Activated T-cell treated with anti-CD3 and anti-CD28 coated beads, Interleukin-2, amount 50 U/mL, for 72 hours (primary cell): ENCODE data around the gene QKI. TPM values are rescaled to one million over a fixed set of nuclear protein-coding genes. Genes with fewer than 3 reads are reported as not detected.

ENCODE experiments used
- ATAC-seq, 2 donors: fragments of 150-1000 bp; cut with Tn5 transposase; replicated peaks in 1 of 2; 2 replicates each; pipeline ENCODE4 v1.10.0; 2021; ENCODE audit warnings: moderate library complexity in 2 of 2, mild to moderate bottlenecking in 1 of 2
- DNase-seq, 2 donors: peaks; one replicate each; pipeline ENCODE4 v3.0.0; 2021 to 2022; ENCODE audit warnings: mixed read lengths in 1 of 2
- H3K27ac Mint-ChIP-seq: one replicate; pipeline ENCODE4 v1.8.0; 2022; ENCODE audit warnings: mild to moderate bottlenecking, moderate library complexity, mixed read lengths
- H3K27me3 Mint-ChIP-seq: one replicate; pipeline ENCODE4 v1.8.0; 2022; ENCODE audit warnings: low read depth, mixed read lengths
- H3K36me3 Mint-ChIP-seq, 2 donors: one replicate each; pipeline ENCODE4 v1.8.0; 2022; ENCODE audit warnings: mixed read lengths in 2 of 2, mild to moderate bottlenecking in 1 of 2; ENCODE audit not compliant: insufficient read depth in 2 of 2
- H3K4me1 Mint-ChIP-seq: one replicate; pipeline ENCODE4 v1.8.0; 2022; ENCODE audit warnings: low read depth, mixed read lengths
- H3K4me3 Mint-ChIP-seq, 2 donors: one replicate each; pipeline ENCODE4 v1.8.0; 2022; ENCODE audit warnings: mild to moderate bottlenecking in 2 of 2, mixed read lengths in 2 of 2, moderate library complexity in 2 of 2
- H3K9me3 Mint-ChIP-seq, 2 donors: one replicate each; pipeline ENCODE4 v1.8.0; 2022; ENCODE audit warnings: mixed read lengths in 2 of 2
- total RNA-seq, 2 donors: library from RNA; stranded (reverse); gene quantifications; one replicate each; pipeline ENCODE4 v1.2.3, GENCODE V29; 2022

Gene QKI
- total RNA-seq, 2 donors from 2014 or later: 62.0 to 64.2 TPM

DNA sequence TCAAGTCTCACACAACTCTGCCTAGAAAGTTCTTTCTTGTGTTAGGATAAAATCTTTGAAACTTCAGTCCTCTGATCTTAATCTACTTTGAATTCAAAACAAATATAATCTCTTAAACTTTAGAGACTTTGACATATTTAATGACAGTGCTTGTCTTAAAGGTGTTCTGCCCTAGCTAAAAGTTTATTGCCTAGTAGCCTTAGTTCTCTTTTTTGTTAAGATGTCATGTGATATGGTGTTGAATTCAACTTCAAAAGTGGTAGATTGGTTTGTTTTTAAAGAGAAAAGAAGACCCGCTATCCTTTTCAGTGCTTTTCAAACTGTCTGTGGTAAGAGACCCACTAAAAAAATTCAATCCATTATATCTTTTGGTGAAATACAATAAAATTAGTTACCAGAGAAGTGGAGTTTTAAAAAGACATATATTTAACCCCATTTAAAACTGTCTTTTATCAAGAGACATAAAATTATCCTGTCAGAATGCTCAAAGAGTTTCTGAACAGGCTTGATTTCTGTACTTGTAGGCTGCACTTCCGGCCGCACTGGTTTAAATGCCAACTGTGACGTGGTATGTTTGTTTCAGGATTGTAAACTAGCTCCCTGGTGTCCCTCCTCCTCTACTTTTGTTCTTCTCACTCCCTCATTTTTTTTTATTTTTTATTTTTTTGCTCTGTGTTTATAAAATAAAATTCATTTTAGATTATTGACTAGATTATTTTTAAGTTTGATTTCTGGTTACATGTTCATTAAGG is 76.5 kb downstream of the QKI start:
- no peaks in the 10 kb centered on the region for H3K27me3 Mint-ChIP-seq
- H3K4me3 Mint-ChIP-seq: peak overlapping the region; percentile 33 to 68
- H3K36me3 Mint-ChIP-seq: peaks cover 0 to 2% of the 10 kb centered on the region in 2 donors
- H3K27ac Mint-ChIP-seq: peak overlapping the region; percentile 42
- peak in 1 of 2 donors; percentile 9 for DNase-seq
- H3K4me1 Mint-ChIP-seq: peaks cover 41% of the 10 kb centered on the region
- no peak for ATAC-seq
- peaks cover 0 to 2% of the 10 kb centered on the region in 2 donors for H3K9me3 Mint-ChIP-seq

DNA sequence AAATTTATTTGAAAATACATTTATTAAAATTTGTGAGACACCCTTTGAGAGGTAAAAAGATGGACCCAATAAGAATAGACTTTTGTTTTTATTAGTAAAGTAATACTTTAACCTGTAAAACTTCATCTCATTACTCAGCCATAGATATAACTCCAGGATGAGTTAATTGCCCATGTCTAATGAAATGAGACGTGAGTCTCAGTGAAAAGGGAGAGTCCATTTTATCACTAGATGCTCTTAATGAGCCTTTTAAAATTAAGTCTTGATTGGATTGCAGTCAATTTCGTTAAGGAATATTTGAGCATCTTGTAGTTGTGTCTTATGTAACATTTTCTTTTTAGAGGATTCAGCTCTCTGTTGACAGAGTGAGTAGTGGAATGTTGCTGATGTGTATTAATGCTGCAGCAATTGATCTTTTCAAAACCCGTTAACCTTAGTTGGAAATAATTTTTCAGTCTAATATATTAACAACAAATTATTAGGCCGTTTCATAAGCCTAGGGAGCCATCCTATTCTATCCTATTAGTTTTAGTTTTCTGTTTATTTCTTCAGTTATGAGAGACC is 77.3 kb downstream of the QKI start:
- H3K27me3 Mint-ChIP-seq: no peaks in the 10 kb centered on the region
- peaks cover 0 to 2% of the 10 kb centered on the region in 2 donors for H3K36me3 Mint-ChIP-seq
- H3K4me3 Mint-ChIP-seq: no peak overlapping the region
- ATAC-seq (no peak), DNase-seq (no peak)
- no peak overlapping the region for H3K27ac Mint-ChIP-seq
- H3K4me1 Mint-ChIP-seq: peaks cover 39% of the 10 kb centered on the region
- H3K9me3 Mint-ChIP-seq: peaks cover 0 to 2% of the 10 kb centered on the region in 2 donors

DNA sequence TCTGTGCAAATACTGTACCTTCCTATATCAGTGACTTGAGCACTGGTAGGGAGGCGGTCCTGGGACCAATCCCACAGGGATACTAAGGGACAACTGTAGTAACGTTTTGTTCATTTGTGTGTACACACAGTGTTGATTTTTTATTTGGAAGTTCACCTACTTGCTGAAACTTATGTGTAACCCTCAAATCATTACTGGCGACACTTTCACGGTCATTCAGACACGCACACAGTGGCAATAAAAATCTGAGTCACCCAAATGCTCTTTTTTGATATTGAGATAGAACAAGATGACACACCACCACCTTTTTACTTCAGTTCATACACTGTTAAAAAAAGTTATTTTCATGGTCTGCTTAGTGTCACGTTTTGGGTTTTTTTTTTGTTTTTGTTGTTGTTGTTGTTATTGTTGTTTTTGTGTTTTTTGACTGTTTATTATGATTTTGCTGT is 79.8 kb downstream of the QKI start:
- Mint-ChIP-seq H3K4me1 (peaks cover 28% of the 10 kb centered on the region), H3K27me3 (no peaks in the 10 kb centered on the region), H3K36me3 (peaks cover 1 to 4% of the 10 kb centered on the region in 2 donors), H3K9me3 (peaks cover 0 to 2% of the 10 kb centered on the region in 2 donors), H3K4me3 (no peak overlapping the region), H3K27ac (no peak overlapping the region)
- DNase-seq (no peak), ATAC-seq (peak in 1 of 2 donors; percentile 48)

DNA sequence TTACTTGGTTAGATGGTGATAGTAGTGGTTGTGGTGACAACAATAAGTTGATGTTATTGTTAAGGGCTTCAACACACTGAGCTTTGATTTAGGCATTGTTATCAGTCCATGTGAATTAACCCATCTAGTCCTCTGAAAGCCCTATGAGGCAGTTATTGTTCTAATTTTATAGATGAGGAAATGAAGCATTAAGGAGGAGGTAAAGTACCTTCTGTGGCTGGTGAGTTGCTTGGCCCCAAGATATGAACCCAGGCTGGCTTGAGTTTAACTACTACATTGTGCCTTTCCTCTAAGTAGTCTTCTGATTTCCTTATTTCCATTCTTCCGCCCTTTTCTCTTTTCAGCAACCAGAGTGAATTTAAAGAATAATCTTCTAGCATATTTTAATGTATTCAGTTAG is 81.7 kb downstream of the QKI start:
- Mint-ChIP-seq H3K9me3 (peaks cover 0 to 2% of the 10 kb centered on the region in 2 donors), H3K27ac (no peak overlapping the region), H3K27me3 (no peaks in the 10 kb centered on the region), H3K36me3 (peaks cover 3 to 8% of the 10 kb centered on the region in 2 donors), H3K4me3 (no peak overlapping the region), H3K4me1 (peaks cover 9% of the 10 kb centered on the region)
- DNase-seq (no peak), ATAC-seq (no peak)

DNA sequence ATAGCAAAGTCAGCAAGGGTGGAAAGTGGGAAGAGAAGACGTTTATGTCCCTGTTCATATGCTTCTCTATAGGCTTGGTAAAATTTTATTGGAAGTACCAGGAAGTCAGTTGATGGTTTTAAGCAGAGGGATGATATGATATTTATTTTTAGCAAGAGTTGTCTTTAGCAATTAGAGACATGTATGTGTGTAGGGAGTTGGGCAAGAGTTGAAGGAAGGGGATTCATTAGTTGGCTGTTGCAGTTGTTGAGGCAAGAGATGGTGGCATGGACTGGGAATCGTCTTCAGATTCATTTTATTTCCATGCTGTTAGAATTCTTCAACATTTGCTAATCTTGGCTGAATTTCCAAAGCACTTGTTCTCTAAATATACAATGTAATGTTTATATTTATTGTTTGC is 85.6 kb downstream of the QKI start:
- H3K4me3 Mint-ChIP-seq: no peak overlapping the region
- H3K36me3 Mint-ChIP-seq: peaks cover 12 to 18% of the 10 kb centered on the region in 2 donors
- no peak for ATAC-seq
- H3K9me3 Mint-ChIP-seq: peaks cover 1 to 7% of the 10 kb centered on the region in 2 donors
- no peak for DNase-seq
- peaks cover 5% of the 10 kb centered on the region for H3K4me1 Mint-ChIP-seq
- H3K27ac Mint-ChIP-seq: no peak overlapping the region
- no peaks in the 10 kb centered on the region for H3K27me3 Mint-ChIP-seq

DNA sequence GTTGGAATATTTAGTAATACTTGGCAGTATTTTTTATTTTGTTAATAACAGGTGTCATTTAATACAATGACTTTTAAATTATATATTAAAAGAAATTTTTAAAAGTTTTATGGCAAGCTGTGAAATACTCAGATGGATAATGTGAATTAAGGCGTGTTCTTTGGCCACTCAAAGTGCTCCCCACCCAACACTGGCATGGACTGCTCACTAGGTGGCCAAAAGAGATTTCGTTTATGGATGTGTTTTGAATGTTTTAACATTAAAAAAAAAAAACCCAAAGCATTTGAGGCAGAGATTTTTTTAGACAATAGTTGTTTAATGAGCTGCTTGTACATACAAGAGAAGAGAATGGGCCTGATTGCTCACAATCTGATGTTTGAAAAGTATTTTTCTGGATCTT is 86.5 kb downstream of the QKI start:
- ATAC-seq (no peak), DNase-seq (no peak)
- H3K36me3 Mint-ChIP-seq: peaks cover 16 to 25% of the 10 kb centered on the region in 2 donors
- peaks cover 1 to 11% of the 10 kb centered on the region in 2 donors for H3K9me3 Mint-ChIP-seq
- H3K27ac Mint-ChIP-seq: no peak overlapping the region
- H3K27me3 Mint-ChIP-seq: no peaks in the 10 kb centered on the region
- H3K4me1 Mint-ChIP-seq: peaks cover 2% of the 10 kb centered on the region
- H3K4me3 Mint-ChIP-seq: no peak overlapping the region

DNA sequence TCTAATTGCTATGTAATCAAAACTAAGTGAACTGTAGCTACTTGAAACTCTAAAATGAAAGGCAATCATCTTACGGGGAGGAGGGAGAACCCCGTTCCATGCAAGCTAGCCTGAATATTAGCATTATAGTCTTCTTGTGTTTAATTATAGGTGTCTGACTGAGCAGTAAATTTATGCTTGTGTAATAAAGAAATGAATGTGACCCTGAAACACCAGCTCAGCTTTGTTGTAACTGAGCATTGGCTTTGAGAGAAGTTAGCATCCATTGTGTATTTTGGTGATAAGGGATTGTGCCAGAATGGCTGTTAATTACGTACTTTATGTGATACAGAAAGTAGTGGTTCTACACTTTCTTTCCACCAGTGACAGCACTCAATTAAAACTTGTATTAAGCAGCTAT is 86.9 kb downstream of the QKI start:
- Mint-ChIP-seq H3K36me3 (peaks cover 16 to 25% of the 10 kb centered on the region in 2 donors), H3K27ac (no peak overlapping the region), H3K27me3 (no peaks in the 10 kb centered on the region), H3K4me3 (no peak overlapping the region), H3K9me3 (peaks cover 1 to 11% of the 10 kb centered on the region in 2 donors), H3K4me1 (no peaks in the 10 kb centered on the region)
- ATAC-seq: no peak
- DNase-seq: no peak

DNA sequence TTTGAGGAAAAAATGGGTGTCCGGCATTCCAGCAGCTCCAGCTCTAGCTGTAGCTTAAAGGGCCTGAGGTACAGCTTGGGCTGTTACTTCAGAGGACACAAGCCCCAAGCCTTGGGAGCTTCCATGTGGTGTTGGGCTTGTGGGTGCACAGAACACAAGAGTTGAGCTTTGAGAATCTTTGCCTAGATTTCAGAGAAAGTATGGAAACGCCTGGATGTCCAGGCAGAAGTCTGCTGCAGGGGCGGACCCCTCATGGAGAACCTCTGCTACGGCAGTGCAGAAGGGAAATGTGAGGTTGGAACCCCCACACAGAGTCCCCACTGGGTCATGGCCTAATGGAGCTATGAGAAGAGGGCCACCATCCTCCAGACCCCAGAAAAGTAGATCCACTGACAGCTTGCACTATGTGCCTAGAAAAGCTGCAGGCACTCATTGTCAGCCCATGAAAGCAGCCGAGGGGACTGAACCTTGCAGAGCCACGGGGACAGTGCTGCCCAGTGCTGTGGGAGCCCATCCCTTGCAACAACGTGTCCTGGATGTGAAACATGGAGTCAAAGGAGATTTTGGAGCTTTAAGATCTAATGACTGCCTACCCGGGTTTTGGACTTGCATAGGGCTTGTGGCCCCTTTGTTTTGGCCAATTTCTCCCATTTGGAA is 90.6 kb downstream of the QKI start:
- peaks cover 5% of the 10 kb centered on the region for H3K4me1 Mint-ChIP-seq
- H3K36me3 Mint-ChIP-seq: peaks cover 25 to 35% of the 10 kb centered on the region in 2 donors
- peaks cover 11 to 15% of the 10 kb centered on the region in 2 donors for H3K9me3 Mint-ChIP-seq
- no peak overlapping the region for H3K27ac Mint-ChIP-seq
- no peak overlapping the region for H3K4me3 Mint-ChIP-seq
- ATAC-seq (no peak), DNase-seq (no peak)
- no peaks in the 10 kb centered on the region for H3K27me3 Mint-ChIP-seq

DNA sequence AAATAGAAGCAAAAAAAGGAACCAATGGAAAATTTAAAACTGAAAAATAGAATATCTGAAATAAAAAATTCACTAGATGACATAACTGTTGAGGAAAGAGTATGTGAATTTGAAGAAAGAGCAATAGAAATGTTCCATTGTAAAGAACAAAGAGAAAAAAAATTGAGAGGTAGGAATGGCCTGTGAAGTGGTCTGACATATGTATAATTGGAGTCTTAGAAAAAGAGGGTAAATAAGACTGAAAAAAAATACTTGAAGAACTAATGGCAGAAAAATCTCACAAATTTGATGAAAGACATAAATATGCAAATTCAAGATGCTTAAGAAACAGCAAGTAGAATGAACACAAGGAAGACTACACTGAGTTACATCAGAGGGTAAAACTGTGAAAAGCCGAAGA is 93.4 kb downstream of the QKI start:
- H3K27me3 Mint-ChIP-seq: no peaks in the 10 kb centered on the region
- H3K4me3 Mint-ChIP-seq: no peak overlapping the region
- peaks cover 11 to 14% of the 10 kb centered on the region in 2 donors for H3K9me3 Mint-ChIP-seq
- H3K36me3 Mint-ChIP-seq: peaks cover 24 to 35% of the 10 kb centered on the region in 2 donors
- DNase-seq: no peak
- no peak for ATAC-seq
- H3K27ac Mint-ChIP-seq: no peak overlapping the region
- H3K4me1 Mint-ChIP-seq: peaks cover 5% of the 10 kb centered on the region

DNA sequence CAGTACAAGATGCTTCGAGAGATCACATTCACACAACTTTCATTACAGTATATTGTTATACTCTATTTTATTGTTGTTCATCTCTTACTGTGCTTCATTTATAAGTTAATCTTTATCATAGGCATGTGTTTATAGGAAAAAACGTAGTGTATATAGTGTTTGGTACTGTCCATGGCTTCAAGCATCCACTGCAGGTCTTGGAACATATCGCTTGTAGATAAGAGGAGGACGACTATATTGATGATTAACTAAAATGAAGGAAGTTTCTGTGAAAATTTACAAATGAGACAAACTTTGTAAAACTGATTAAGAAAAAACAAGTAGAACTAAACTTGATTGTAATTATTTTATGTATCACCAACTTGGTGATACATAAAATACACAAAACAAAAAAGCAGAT is 98.5 kb downstream of the QKI start:
- DNase-seq (no peak), ATAC-seq (no peak)
- H3K36me3 Mint-ChIP-seq: peaks cover 3 to 4% of the 10 kb centered on the region in 2 donors
- no peaks in the 10 kb centered on the region for H3K27me3 Mint-ChIP-seq
- H3K4me1 Mint-ChIP-seq: peaks cover 19% of the 10 kb centered on the region
- no peak overlapping the region for H3K27ac Mint-ChIP-seq
- H3K4me3 Mint-ChIP-seq: no peak overlapping the region
- H3K9me3 Mint-ChIP-seq: peaks cover 3 to 4% of the 10 kb centered on the region in 2 donors

DNA sequence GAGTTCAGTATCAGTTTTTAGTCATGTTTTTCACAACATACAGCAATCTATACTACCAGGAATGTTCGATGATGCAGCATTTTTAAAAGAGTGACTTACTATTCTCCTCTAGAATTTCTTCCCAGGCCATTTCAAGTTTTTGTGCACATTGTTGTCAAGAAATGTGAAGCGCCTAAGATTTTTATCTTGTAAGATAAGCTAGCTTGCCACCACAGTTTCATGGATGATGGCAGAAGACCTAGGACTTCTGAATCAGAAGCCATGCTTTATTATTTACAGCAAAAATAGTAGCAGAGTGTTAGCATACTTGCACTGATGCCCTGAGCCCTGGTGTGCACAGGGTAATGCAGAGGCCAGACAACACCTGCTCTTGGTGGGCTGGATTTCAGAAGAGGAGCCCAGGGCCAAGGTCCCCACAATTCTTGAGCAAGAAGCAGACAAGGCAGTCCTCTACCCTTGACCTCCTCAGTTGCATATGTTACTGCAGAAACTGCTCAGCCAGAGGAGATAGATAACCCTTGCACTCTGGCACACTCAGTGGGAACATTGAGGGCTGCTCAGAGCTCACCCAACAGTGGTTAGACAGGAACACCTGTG is 99.2 kb downstream of the QKI start:
- Mint-ChIP-seq H3K36me3 (peaks cover 0 to 2% of the 10 kb centered on the region in 2 donors), H3K4me3 (no peak overlapping the region), H3K27me3 (no peaks in the 10 kb centered on the region), H3K4me1 (peaks cover 23% of the 10 kb centered on the region), H3K27ac (no peak overlapping the region), H3K9me3 (peaks cover 0 to 2% of the 10 kb centered on the region in 2 donors)
- ATAC-seq (no peak), DNase-seq (no peak)

DNA sequence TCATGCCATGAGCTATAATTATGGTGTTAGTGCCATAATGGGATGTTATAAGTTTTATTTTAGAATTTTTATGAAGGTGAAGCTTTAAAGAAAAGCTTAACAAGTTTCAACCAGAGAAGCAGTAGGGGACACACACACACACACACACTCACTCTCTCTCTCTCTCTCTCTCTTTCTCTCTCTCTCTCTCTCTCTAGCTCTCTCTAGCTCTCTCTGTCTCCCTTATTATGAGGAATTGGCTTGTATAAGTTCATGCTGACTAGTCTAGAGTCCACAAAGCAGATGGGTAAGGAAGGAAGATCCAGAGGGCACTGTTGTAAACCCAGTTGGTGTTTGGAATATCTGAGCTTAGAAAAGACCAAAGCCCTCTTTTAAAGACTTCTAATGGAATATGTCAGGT is 102.4 kb downstream of the QKI start:
- peaks cover 0 to 2% of the 10 kb centered on the region in 2 donors for H3K36me3 Mint-ChIP-seq
- H3K27me3 Mint-ChIP-seq: no peaks in the 10 kb centered on the region
- ATAC-seq: no peak
- no peak for DNase-seq
- H3K9me3 Mint-ChIP-seq: peaks cover 0 to 2% of the 10 kb centered on the region in 2 donors
- no peak overlapping the region for H3K4me3 Mint-ChIP-seq
- H3K27ac Mint-ChIP-seq: no peak overlapping the region
- peaks cover 34% of the 10 kb centered on the region for H3K4me1 Mint-ChIP-seq

DNA sequence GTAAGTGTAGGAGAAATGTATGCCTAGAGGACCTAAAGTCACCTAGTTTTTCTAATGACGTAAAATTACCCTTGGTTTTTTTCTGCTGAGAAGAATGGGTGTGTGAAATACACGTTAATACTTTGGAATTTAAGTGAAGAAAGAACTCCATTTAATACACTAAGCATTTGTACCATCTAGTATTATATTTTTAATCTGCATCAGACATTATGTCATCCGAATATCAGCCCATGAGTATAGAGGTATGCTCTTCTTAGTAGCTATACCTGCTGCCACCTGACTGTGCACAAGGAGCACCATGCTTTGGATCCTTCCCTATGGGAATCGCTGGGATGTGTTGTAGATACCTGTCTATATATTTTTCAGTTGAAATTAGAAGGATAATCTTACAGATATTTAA is 106.4 kb downstream of the QKI start:
- Mint-ChIP-seq H3K27ac (no peak overlapping the region), H3K9me3 (no peaks in the 10 kb centered on the region), H3K36me3 (peaks cover 0 to 2% of the 10 kb centered on the region in 2 donors), H3K27me3 (no peaks in the 10 kb centered on the region), H3K4me1 (peaks cover 28% of the 10 kb centered on the region), H3K4me3 (no peak overlapping the region)
- ATAC-seq (no peak), DNase-seq (no peak)
